Stimulated activated CD4-positive, alpha-beta T cell treated with anti-CD3 and anti-CD28 coated beads, TNF-alpha, amount 100 ng/mL, for 1 hour (primary cell): ENCODE results near the gene VMAC.
"Not testable (repeated sequence)": the region's sequence is repeated elsewhere in the genome, so short reads cannot be mapped to it uniquely, and the experiment has no call there.

Source experiments
- DNase-seq, 3 donors: peaks; one replicate each; pipeline ENCODE4 v3.0.0-alpha.2; 2020; ENCODE audit warnings: low read depth in 3 of 3, low spot score in 1 of 3

The VMAC gene, protein sequence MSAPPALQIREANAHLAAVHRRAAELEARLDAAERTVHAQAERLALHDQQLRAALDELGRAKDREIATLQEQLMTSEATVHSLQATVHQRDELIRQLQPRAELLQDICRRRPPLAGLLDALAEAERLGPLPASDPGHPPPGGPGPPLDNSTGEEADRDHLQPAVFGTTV

DNA sequence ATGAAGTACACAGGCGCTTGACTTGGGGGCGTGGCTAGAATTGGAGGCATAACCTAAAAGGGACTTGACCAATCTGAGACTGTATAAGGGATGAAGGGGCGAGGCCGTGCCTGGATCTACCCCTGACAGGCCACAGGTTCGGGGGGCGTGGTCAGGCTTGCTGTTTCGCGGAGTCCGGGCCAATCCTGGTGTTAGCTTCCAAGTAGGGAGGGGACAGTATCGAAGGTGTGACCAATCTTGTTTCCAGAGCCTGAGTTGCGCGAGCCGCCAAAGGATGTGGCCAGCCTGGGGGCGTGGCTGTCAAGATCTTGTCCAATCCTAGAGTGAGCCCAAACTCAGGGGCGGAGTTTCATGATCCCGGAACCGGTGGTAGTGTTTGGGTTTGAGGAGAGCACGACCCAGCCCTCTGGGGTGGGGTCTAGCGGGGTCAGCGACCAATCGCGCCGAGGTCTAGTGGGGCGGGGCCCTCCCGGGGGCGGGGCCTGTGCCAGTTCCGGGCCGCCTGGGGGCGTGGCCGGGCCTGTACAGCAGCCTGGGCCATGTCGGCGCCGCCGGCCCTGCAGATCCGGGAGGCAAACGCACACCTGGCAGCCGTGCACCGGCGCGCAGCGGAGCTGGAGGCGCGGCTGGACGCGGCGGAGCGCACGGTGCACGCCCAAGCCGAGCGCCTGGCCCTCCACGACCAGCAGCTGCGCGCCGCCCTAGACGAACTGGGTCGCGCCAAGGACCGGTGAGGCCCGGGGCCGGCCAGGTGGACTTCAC, at the start of gene VMAC:
VMAC (plus strand) TSS at position 521 of the 762 bp plus-strand sequence; CDS start at position 540, 19 bp downstream.
- peak; percentile 99 to 100 (median 99) for DNase-seq

GRCh38 chr19:5855151-5855550, 49.5 kb upstream of the VMAC start:
- DNase-seq, result not testable (repeated sequence)

GRCh38 chr19:5857203-5858081, 47.2 kb upstream of the VMAC start:
- DNase-seq, result no peak

DNA sequence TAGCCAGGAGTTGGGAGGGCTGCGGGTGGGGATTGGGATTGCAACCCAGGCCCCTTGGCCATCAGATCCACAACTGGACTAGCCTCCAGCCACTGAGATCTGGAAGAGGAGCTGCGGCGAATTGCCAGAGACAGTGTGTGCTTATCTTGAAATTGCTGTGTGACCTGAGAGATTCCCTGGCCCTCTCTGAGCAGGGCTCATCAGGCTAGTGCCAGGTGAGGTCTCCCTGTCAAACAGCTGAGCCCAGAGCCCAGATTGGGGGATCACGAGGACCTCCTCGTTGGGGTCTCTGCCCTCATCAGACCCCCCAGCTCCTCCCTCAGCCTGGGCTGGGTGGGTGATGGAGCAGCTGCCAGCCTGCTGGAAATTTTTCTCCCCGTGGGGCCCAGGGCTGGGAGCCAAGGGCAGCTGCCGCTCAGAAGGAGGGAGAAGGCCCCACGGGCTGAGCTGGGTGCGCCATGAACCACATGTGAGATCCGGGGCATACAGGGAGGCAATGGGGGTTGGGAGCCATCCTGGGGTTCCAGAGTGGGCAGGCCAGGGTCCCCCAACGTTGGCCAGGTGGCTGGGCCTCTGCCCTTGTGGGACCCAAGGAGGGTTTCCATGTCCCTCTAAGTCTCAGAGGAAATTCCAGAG, 41.5 kb upstream of the VMAC start:
- no peak for DNase-seq

GRCh38 chr19:5864013-5864720, 40.5 kb upstream of the VMAC start:
- DNase-seq, result no peak

DNA sequence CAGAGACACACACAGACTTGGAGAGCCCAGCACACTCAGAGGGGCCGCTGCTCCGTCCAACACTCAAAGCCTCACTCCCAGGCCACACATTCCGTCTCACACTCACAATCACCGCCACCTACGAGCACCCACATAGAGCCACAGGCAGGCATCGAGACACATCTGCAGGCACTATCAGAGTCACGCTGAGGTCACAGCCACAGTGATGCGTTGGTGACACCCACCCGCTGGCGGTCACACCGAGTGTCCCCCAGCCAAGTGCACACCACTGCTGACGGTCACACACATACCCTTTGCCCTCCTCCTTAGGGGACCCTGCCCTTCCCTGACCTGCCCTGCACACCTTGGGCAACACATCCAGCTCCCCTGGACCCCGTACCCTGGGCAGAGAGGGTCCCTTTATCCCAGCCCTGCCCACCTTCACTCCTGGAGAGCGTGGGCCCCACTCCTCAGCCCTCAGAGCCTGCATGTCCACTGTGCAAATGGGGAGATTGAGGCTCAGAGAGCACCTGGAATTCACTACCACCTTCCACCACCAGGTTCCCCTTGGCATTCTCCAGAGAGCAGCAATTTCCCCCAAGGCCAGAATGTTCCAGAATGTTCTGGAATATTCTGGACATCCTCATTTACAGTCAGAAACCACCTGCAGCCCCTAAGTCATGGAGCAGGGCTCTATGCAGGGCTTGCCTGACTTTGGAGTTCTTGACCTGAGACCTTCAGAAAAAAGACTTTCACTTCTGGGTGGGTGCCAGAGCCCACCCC, 39.8 kb upstream of the VMAC start:
- DNase-seq, result no peak

DNA sequence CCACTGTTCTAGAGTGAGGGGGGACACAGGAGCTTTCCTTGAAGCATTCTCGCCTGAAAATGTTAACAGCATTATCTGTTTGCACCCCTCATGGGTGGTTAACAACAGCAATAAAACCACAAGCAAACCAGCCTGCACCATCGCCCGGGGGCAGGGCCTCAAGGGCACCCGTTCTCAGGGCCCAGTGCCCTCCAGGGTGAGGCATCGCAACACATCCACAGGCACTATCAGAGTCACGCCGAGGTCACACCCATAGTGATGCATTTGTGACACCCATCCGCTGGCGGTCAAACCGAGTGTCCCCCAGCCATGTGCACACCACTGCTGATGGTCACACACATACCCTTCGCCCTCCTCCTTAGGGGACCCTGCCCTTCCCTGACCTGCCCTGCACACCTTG, 38.9 kb upstream of the VMAC start:
- no peak for DNase-seq

DNA sequence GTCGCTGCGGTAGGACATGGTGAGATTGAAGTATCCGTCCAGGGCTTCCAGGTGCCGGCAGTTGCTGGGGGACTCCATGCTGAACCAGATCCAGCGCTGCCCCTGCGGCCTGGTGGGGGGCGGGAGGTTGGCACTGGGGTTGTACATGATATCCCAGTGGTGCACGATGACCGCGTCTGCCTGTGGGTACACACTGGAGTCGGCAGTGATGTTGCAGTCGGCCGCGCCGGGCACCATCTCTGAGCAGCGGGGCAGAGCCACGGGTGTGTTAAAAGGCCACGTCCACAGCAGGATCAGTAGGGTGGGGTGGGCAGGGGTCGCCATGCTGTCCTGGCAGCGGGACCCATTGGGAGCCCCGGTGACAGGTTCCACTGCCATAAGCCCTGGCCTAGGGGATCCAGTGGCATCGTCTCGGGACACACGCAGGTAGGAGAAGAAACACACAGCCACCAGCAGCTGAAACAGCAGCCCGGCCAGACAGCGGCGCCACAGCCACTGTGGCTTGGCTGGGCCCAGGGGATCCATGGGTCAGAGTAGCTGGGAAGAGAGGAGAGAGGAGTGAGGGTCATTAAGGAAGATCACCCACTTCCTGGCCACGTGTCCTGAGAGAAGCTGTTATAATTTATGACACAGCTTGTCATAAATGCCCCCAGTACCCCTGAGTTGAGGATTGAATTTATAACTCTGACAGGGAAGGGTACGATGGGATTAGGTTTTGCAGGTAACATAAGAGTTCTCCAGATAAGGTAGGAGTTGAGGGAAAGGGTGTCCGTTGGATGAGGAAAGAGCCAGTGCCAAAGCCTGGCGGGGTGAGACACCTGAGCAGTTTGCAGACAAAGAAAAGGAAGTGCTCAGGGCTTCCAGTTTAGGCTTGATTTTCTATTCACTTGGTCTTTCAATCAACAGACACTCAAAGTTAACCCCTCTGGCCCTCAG, 37.2 kb upstream of the VMAC start:
- no peak for DNase-seq

- DNase-seq, result no peak
Observed at GRCh38 chr19:5870986-5871394, 33.7 kb upstream of the VMAC start.

DNA sequence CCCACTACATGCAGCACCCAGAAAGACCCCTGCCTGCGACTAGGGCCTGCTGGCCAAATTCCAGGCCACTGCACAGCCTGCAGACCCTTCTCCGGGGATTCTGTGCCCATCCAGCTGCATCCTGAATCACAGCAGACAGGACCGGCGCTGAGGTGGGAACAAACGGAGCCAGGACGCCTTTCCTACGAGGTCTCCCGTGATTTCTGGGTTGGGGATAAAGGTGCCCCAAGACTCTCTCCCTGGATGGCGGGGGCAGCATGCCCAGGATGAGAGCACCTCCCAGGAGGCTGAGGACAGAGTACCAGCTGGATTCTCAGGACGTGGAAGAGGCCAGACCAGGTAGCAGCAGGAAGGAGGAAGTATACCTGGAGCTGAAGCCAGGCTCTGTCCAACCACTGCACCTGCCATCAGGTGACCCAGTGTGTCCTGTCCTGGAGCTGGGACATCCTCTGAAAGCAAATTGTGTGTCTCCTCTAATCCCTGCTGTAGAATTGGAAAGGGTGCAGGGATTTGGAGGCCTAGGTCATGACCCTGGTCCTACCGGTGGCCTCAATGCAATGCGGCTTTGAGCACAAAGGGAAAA, 31.0 kb upstream of the VMAC start:
- DNase-seq, result no peak

DNA sequence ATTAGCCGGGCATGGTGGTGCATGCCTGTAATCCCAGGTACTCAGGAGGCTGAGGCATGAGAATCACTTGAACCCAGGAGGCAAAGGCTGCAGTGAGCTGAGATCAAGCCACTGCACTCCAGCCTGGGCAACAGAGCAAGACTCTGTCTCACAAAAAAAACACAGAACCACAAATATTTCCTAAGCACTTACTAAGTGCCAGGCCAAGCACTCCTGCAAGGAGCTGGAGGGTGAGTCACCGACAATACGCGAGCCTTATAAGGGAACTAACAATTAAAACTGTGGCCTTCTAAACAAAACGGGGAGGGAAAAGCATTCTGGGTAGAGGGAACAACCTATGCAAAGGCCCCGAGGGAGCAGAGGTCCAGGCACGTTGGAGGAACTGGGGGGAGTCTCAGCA, 30.2 kb upstream of the VMAC start:
- not testable (repeated sequence) for DNase-seq

- DNase-seq, result no peak
Observed at GRCh38 chr19:5877427-5877826, 27.2 kb upstream of the VMAC start.

- DNase-seq, result no peak
Observed at GRCh38 chr19:5877882-5878281, 26.8 kb upstream of the VMAC start.

DNA sequence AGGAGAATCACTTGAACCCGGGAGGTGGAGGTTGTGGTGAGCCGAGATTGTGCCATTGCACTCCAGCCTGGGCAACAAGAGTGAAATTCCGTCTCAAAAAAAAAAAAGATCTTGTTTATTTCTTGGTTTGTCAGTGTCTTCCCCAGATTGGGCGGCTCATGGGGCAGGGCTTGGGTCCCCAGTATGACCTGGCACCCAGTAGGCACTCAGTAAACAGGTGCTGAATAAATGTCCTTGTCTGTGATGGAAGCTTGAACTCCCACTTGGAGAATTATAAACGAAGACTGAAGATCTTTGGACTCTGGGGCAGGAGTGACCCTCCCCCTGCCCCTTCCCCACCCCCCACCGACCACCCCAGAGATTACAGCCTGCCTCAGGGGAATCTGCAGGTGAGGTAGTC, 24.5 kb upstream of the VMAC start:
- DNase-seq, result no peak

GRCh38 chr19:5880604-5881078, 24.0 kb upstream of the VMAC start:
- no peak for DNase-seq

- DNase-seq, result no peak
Observed at GRCh38 chr19:5881543-5882299, 23.0 kb upstream of the VMAC start.

- no peak for DNase-seq
Observed at GRCh38 chr19:5882421-5882968, 22.2 kb upstream of the VMAC start.
